Fibroblast of skin of left biceps (primary cell): ENCODE data around the gene MYF5.
"Not testable (repeated sequence)": the region's sequence is repeated elsewhere in the genome, so short reads cannot be mapped to it uniquely, and the experiment has no call there.

ENCODE experiments used
- DNase-seq, 2 experiments: peaks; one replicate each; pipeline ENCODE4 v3.0.0-alpha.2; 2013; ENCODE audit warnings: low read depth in 2 of 2

Gene MYF5

GRCh38 chr12:80716696-80717469 lies at the start of gene MYF5:
Gene MYF5 (plus strand): TSS chr12:80716912. CDS start chr12:80717064, 152 bp downstream.
- no peak for DNase-seq

GRCh38 chr12:80670214-80670613 lies 46.5 kb upstream of the MYF5 start:
- DNase-seq, result no peak

GRCh38 chr12:80676042-80676636 lies 40.6 kb upstream of the MYF5 start:
- DNase-seq, result not testable (repeated sequence)

GRCh38 chr12:80676856-80677255 lies 39.9 kb upstream of the MYF5 start:
- DNase-seq, result no peak

GRCh38 chr12:80677994-80678393 lies 38.7 kb upstream of the MYF5 start:
- DNase-seq, result no peak

GRCh38 chr12:80679346-80680131 lies 37.2 kb upstream of the MYF5 start:
- DNase-seq, result no peak

- DNase-seq, result no peak
Observed at GRCh38 chr12:80681287-80681686, 35.4 kb upstream of the MYF5 start.

GRCh38 chr12:80681786-80682185 lies 34.9 kb upstream of the MYF5 start:
- DNase-seq, result no peak

- no peak for DNase-seq
Observed at GRCh38 chr12:80684077-80684495, 32.6 kb upstream of the MYF5 start.

- no peak for DNase-seq
Observed at GRCh38 chr12:80690090-80690489, 26.6 kb upstream of the MYF5 start.

- DNase-seq, result no peak
Observed at GRCh38 chr12:80690513-80690912, 26.2 kb upstream of the MYF5 start.

GRCh38 chr12:80692114-80692513 lies 24.6 kb upstream of the MYF5 start:
- no peak for DNase-seq

GRCh38 chr12:80697270-80697887 lies 19.3 kb upstream of the MYF5 start:
- DNase-seq, result no peak

- DNase-seq, result no peak
Observed at GRCh38 chr12:80698256-80698655, 18.5 kb upstream of the MYF5 start.

- no peak for DNase-seq
Observed at GRCh38 chr12:80698847-80699542, 17.7 kb upstream of the MYF5 start.

GRCh38 chr12:80700327-80700726 lies 16.4 kb upstream of the MYF5 start:
- DNase-seq, result no peak

- no peak for DNase-seq
Observed at GRCh38 chr12:80701388-80701787, 15.3 kb upstream of the MYF5 start.

GRCh38 chr12:80702889-80703805 lies 13.6 kb upstream of the MYF5 start:
- DNase-seq, result peak; percentile 33 to 46

GRCh38 chr12:80704420-80704819 lies 12.3 kb upstream of the MYF5 start:
- DNase-seq, result no peak

GRCh38 chr12:80707126-80707829 lies 9.4 kb upstream of the MYF5 start, which contains the start of gene MYF6:
Gene MYF6 (plus strand): TSS chr12:80707634. CDS start chr12:80707720, 86 bp downstream.
- DNase-seq, result no peak
